PC-9 (cell line): Measurements from ENCODE around the gene PLA2G15. TPM values are rescaled to one million over a fixed set of nuclear protein-coding genes. Genes with fewer than 3 reads are reported as not detected.

ENCODE experiments used
- BruUV-seq: library from RNA; stranded (reverse); fragments of 400-500 nt; replicated peaks from 2 replicates; lab custom pipeline; 2021; lab: Mats Ljungman, UMichigan
- CTCF ChIA-PET: fragments of 300-600 bp; sonication (Branson Sonifier 250); formaldehyde crosslinking; loops from one replicate; lab custom pipeline; 2022; ENCODE audit warnings: antibody characterized with exemption; lab: Charles Lee
- POLR2A ChIA-PET: fragments of 300-600 bp; sonication (Branson Sonifier 250); formaldehyde crosslinking; loops from one replicate; lab custom pipeline; 2022; ENCODE audit warnings: antibody characterized with exemption; ENCODE audit not compliant: unreplicated experiment; lab: Charles Lee
- DNase-seq, 2 experiments: peaks; one replicate each; pipeline versions ENCODE4 v3.0.0 to v3.0.0-alpha.2; 2015 to 2022; ENCODE audit warnings: mixed read lengths in 1 of 2
- H2AFZ ChIP-seq: fragments of 200-600 bp; sonication (generic); 2 replicates; pipeline ENCODE4 v1.8.1; 2017; ENCODE audit warnings: antibody characterized with exemption
- H3F3A ChIP-seq: fragments of 200-600 bp; sonication (generic); 2 replicates; pipeline ENCODE4 v1.8.1; 2017; ENCODE audit warnings: antibody characterized with exemption, mild to moderate bottlenecking, low read depth; ENCODE audit not compliant: insufficient read depth
- H3K27ac ChIP-seq: fragments of 200-600 bp; sonication (generic); 2 replicates; pipeline ENCODE4 v1.6.1; 2016; ENCODE audit warnings: mixed run types
- H3K27me3 ChIP-seq: fragments of 200-600 bp; sonication (generic); 2 replicates; pipeline ENCODE4 v1.6.1; 2016; ENCODE audit warnings: low read depth, mixed run types; ENCODE audit not compliant: insufficient read depth
- H3K36me3 ChIP-seq: fragments of 200-600 bp; sonication (generic); 2 replicates; pipeline ENCODE4 v1.6.1; 2016; ENCODE audit warnings: low read depth, mixed run types
- H3K4me1 ChIP-seq: fragments of 200-600 bp; sonication (generic); replicated peaks from 2 replicates; pipeline ENCODE4 v1.6.1; 2016; ENCODE audit warnings: mixed run types; ENCODE audit not compliant: insufficient read depth
- H3K4me2 ChIP-seq: fragments of 200-600 bp; sonication (generic); 2 replicates; pipeline ENCODE4 v1.6.1; 2017; ENCODE audit warnings: mixed run types
- H3K4me3 ChIP-seq: fragments of 200-600 bp; sonication (generic); 2 replicates; pipeline ENCODE4 v1.6.1; 2016; ENCODE audit warnings: mixed run types
- H3K79me2 ChIP-seq: fragments of 200-600 bp; sonication (generic); 2 replicates; pipeline ENCODE4 v1.6.1; 2017; ENCODE audit warnings: low read depth, mixed run types
- H3K9me2 ChIP-seq: fragments of 200-600 bp; sonication (generic); 2 replicates; pipeline ENCODE4 v1.8.1; 2017; ENCODE audit warnings: mild to moderate bottlenecking; ENCODE audit not compliant: insufficient read depth
- H3K9me3 ChIP-seq: fragments of 200-600 bp; sonication (generic); 2 replicates; pipeline ENCODE4 v1.8.1; 2016; ENCODE audit warnings: low read depth; ENCODE audit not compliant: insufficient read depth
- H4K20me1 ChIP-seq: fragments of 200-600 bp; sonication (generic); 2 replicates; pipeline ENCODE4 v1.8.1; 2017; ENCODE audit not compliant: insufficient read depth
- CTCF ChIP-seq: fragments of 200-600 bp; sonication (generic); conservative IDR thresholded peaks from 2 replicates; pipeline ENCODE4 v1.6.1; 2017; ENCODE audit warnings: mixed run types, antibody characterized with exemption, mild to moderate bottlenecking, moderate library complexity
- EZH2 ChIP-seq: fragments of 200-600 bp; sonication (generic); IDR thresholded peaks from 2 replicates; pipeline ENCODE4 v1.8.0; 2017; ENCODE audit warnings: antibody characterized with exemption, low read depth
- intact Hi-C: fragments of 100-400 bp; cut with micrococcal nuclease; formaldehyde crosslinking; loops from one replicate; pipeline ENCODE4 v1.10.0; 2022; ENCODE audit not compliant: unreplicated experiment
- total RNA-seq: library from RNA; stranded (reverse); gene quantifications from 2 replicates; pipeline ENCODE4 v1.2.3, GENCODE V29; 2021

Gene PLA2G15
- total RNA-seq, 1 experiment from 2014 or later, result 14.0 TPM

GRCh38 chr16:68259007-68259825 is 14.0 kb downstream of the PLA2G15 start:
- no TSS peak for BruUV-seq
- Histone ChIP-seq H3K4me3 (no peak overlapping the region), H3K27me3 (no peaks in the 10 kb centered on the region), H2AFZ (no peak overlapping the region), H3K36me3 (no peaks in the 10 kb centered on the region), H3K27ac (no peak overlapping the region), H3K4me1 (peaks cover 33% of the 10 kb centered on the region), H3K9me3 (no peaks in the 10 kb centered on the region), H3F3A (peaks cover 43% of the 10 kb centered on the region), H3K79me2 (peaks cover 7% of the 10 kb centered on the region; the same call in 1 of the 2 replicates), H4K20me1 (no peaks in the 10 kb centered on the region), H3K4me2 (no peak overlapping the region), H3K9me2 (no peaks in the 10 kb centered on the region)
- CTCF ChIA-PET, result no interaction called here
- DNase-seq, result no peak
- POLR2A ChIA-PET, result interaction anchor here (0.6 kb wide), 1 partner anchor 22 kb away, joined by 7 read pairs; no protein-coding TSS in a partner anchor
- intact Hi-C loops, result no loop called here
- TF ChIP-seq EZH2 (no peak), CTCF (no peak)

GRCh38 chr16:68263559-68264127 is 18.5 kb downstream of the PLA2G15 start:
- peaks cover 8% of the 10 kb centered on the region; the same call in 1 of the 2 replicates for H3K36me3 ChIP-seq
- CTCF ChIA-PET, result interaction anchor here (0.5 to 1.1 kb wide), 6 partner anchors 45 to 996 kb away, joined by 5 to 11 read pairs (median 8); partner anchors contain the start of genes PRMT7 and SLC7A6OS
- peak overlapping the region; percentile 93 for H3K4me2 ChIP-seq
- H3F3A ChIP-seq, result peaks cover 42% of the 10 kb centered on the region
- peaks cover 37% of the 10 kb centered on the region for H3K4me1 ChIP-seq
- DNase-seq, result no peak
- peaks cover 35% of the 10 kb centered on the region for H3K79me2 ChIP-seq
- H3K9me3 ChIP-seq, result no peaks in the 10 kb centered on the region
- H3K4me3 ChIP-seq, result peak overlapping the region; percentile 86
- no peaks in the 10 kb centered on the region for H3K9me2 ChIP-seq
- peak overlapping the region; percentile 87 for H2AFZ ChIP-seq
- BruUV-seq, result no TSS peak
- H3K27me3 ChIP-seq, result no peaks in the 10 kb centered on the region
- intact Hi-C loops, result no loop called here
- H3K27ac ChIP-seq, result peak overlapping the region; percentile 89
- peaks cover 15% of the 10 kb centered on the region; the same call in 1 of the 2 replicates for H4K20me1 ChIP-seq
- POLR2A ChIA-PET, result interaction anchor here (1.9 kb wide), 1 partner anchor 27 kb away, joined by 6 read pairs; the partner anchor contains the start of gene ESRP2
- no peak for TF ChIP-seq CTCF
- no peak for TF ChIP-seq EZH2
